K562 (cell line): ENCODE results near the gene RPN1. TPM values are rescaled to one million over a fixed set of nuclear protein-coding genes. Genes with fewer than 3 reads are reported as not detected.

Experiments
- ATAC-seq: fragments of 200-7000 bp; cut with Tn5 transposase; 3 replicates; pipeline ENCODE4 v1.9.1; 2020; ENCODE audit warnings: moderate library complexity
- BruUV-seq: library from RNA; stranded (reverse); fragments of 400-500 nt; replicated peaks from 2 replicates; lab custom pipeline; 2021; lab: Mats Ljungman, UMichigan
- CTCF ChIA-PET: fragments of 300-600 bp; formaldehyde crosslinking; extraction: SDS; loops from one replicate; lab custom pipeline; 2021; ENCODE audit warnings: low intra/inter-chr PET ratio; lab: Yijun Ruan, JAX
- POLR2A ChIA-PET: fragments of 300-600, 350-650 bp; sonication (Branson Sonifier 250); formaldehyde crosslinking; extraction: SDS; loops from one replicate; lab custom pipeline; 2021; ENCODE audit warnings: antibody characterized with exemption, inconsistent platforms; lab: Yijun Ruan, JAX
- DNase-seq, 4 experiments: peaks; one replicate each; pipeline versions ENCODE4 v3.0.0 to v3.0.0-alpha.2; 2011 to 2018; ENCODE audit warnings: low spot score in 3 of 4, mixed read lengths in 3 of 4; ENCODE audit errors: extremely low read depth in 1 of 4
- FAIRE-seq: peaks from 2 replicates; lab custom pipeline; 2011; peaks lifted over from hg19 to GRCh38; lab: Jason Lieb, UNC
- H2AFZ ChIP-seq: 2 replicates; pipeline ENCODE4 v1.6.0; 2011; ENCODE audit warnings: low read depth, low read length, control low read depth, inconsistent platforms
- H3K27ac ChIP-seq: fragments of 200-600 bp; 3 replicates; pipeline ENCODE4 v1.8.0; 2011; ENCODE audit warnings: low read depth, mild to moderate bottlenecking, control low read depth, inconsistent platforms, low read length, moderate library complexity, mixed read lengths; ENCODE audit errors: extremely low read depth
- H3K27me3 ChIP-seq, 2 experiments: fragments of 300-600 bp in 1 of 2; 2 replicates in 1 of 2; 3 replicates in 1 of 2; pipeline versions ENCODE4 v1.6.0 to v1.8.0; 2011; ENCODE audit warnings: inconsistent platforms in 2 of 2, low read length in 2 of 2, mild to moderate bottlenecking in 1 of 2, mixed read lengths in 1 of 2, moderate library complexity in 1 of 2; ENCODE audit not compliant: control insufficient read depth in 2 of 2, insufficient read depth in 2 of 2
- H3K36me3 ChIP-seq: fragments of 300-600 bp; 3 replicates; pipeline ENCODE4 v1.8.0; 2011; ENCODE audit warnings: mild to moderate bottlenecking, low read length, inconsistent platforms; ENCODE audit not compliant: control insufficient read depth, insufficient read depth
- H3K4me1 ChIP-seq, 2 experiments: fragments of 200-600 bp in 1 of 2; replicated peaks in 1 of 2; 2 replicates in 1 of 2; 3 replicates in 1 of 2; pipeline versions ENCODE4 v1.5.1 to v1.8.0; 2011; ENCODE audit warnings: inconsistent platforms in 2 of 2, low read length in 2 of 2, mild to moderate bottlenecking in 1 of 2, mixed read lengths in 1 of 2, moderate library complexity in 1 of 2; ENCODE audit not compliant: control insufficient read depth in 2 of 2, insufficient read depth in 2 of 2
- H3K4me2 ChIP-seq: 2 replicates; pipeline ENCODE4 v1.6.1; 2011; ENCODE audit warnings: low read length, control low read depth, inconsistent platforms, mixed read lengths; ENCODE audit not compliant: insufficient read depth
- H3K4me3 ChIP-seq: fragments of 200-600 bp; sonication (generic), shearing (Covaris generic); 2 replicates; pipeline ENCODE4 v1.5.1; 2016; ENCODE audit warnings: control low read depth, inconsistent platforms
- H3K79me2 ChIP-seq: fragments of 200-600 bp; 3 replicates; pipeline ENCODE4 v1.8.0; 2011; ENCODE audit warnings: low read length, inconsistent platforms; ENCODE audit not compliant: control insufficient read depth, insufficient read depth
- H3K9ac ChIP-seq, 2 experiments: 2 replicates each; pipeline versions ENCODE4 v1.6.0 to v1.6.1; 2011; ENCODE audit warnings: low read depth in 2 of 2, low read length in 2 of 2, control low read depth in 1 of 2, inconsistent platforms in 1 of 2, mild to moderate bottlenecking in 1 of 2, mixed read lengths in 1 of 2; ENCODE audit not compliant: insufficient read depth in 1 of 2
- H3K9me1 ChIP-seq: one replicate; pipeline ENCODE4 v1.6.0; 2011; ENCODE audit warnings: inconsistent platforms, mild to moderate bottlenecking, low read length, moderate library complexity; ENCODE audit not compliant: control insufficient read depth, insufficient read depth
- H3K9me3 ChIP-seq: replicated peaks from 2 replicates; pipeline ENCODE4 v1.5.1; 2011; ENCODE audit warnings: low read depth, low read length, inconsistent platforms; ENCODE audit not compliant: control insufficient read depth, insufficient read depth
- H4K20me1 ChIP-seq: replicated peaks from 2 replicates; pipeline ENCODE4 v1.6.1; 2011; ENCODE audit warnings: low read length, inconsistent platforms, mixed read lengths; ENCODE audit not compliant: control insufficient read depth, insufficient read depth
- BMI1 ChIP-seq: fragments of 150-350 bp; IDR thresholded peaks from 2 replicates; pipeline ENCODE4 v1.6.1; 2014; ENCODE audit warnings: low read length
- CHD2 ChIP-seq: IDR thresholded peaks from 2 replicates; pipeline ENCODE4 v1.6.1; 2011; ENCODE audit warnings: low read depth, low read length
- ELK1 ChIP-seq: sonication (generic); formaldehyde crosslinking; IDR thresholded peaks from 2 replicates; pipeline ENCODE4 v1.8.1; 2022; ENCODE audit warnings: missing genetic modification reagents
- LEF1 ChIP-seq: fragments of 450-650 bp; IDR thresholded peaks from 2 replicates; pipeline ENCODE4 v1.6.1; 2016; ENCODE audit warnings: mild to moderate bottlenecking
- MECOM ChIP-seq: fragments of 250-450 bp; sonication (Bioruptor Pico); IDR thresholded peaks from 2 replicates; pipeline ENCODE4 v1.8.0; 2022; ENCODE audit warnings: inconsistent platforms
- MTF1 ChIP-seq: fragments of 250-450 bp; sonication (Bioruptor Pico); IDR thresholded peaks from 2 replicates; pipeline ENCODE4 v1.9.0; 2021; ENCODE audit warnings: moderate library complexity, mild to moderate bottlenecking, inconsistent platforms, borderline replicate concordance
- PKNOX1 ChIP-seq: fragments of 450-650 bp; IDR thresholded peaks from 2 replicates; pipeline ENCODE4 v1.6.1; 2016
- SETDB1 ChIP-seq: IDR thresholded peaks from one replicate; pipeline ENCODE4 v1.6.1; 2012; ENCODE audit warnings: low read length, control low read depth, inconsistent platforms
- TAF7 ChIP-seq: fragments of 450-650 bp; IDR thresholded peaks from 2 replicates; pipeline ENCODE4 v1.6.1; 2016; ENCODE audit warnings: missing genetic modification characterization, missing compliant biosample characterization
- ZNF41 ChIP-seq: fragments of 250-450 bp; sonication (Bioruptor Pico); conservative IDR thresholded peaks from 2 replicates; pipeline ENCODE4 v1.4.0; 2020; ENCODE audit warnings: mild to moderate bottlenecking
- WGBS: fragments of 100-300 bp; shearing (Covaris generic); methylation state at CpG from one replicate; pipeline ENCODE4 v1.1.6; 2016; ENCODE audit warnings: low coverage, mixed read lengths; ENCODE audit not compliant: insufficient coverage; ENCODE audit errors: missing lambda C conversion rate; 5-methylcytosine and 5-hydroxymethylcytosine counted together
- in situ Hi-C: fragments of 300-500 bp; cut with MboI; formaldehyde crosslinking; loops from 4 replicates; pipeline ENCODE4 v1.15.0; 2018; ENCODE audit warnings: inconsistent platforms, mixed read lengths
- intact Hi-C: fragments of 100-400 bp; cut with micrococcal nuclease; formaldehyde crosslinking; loops from 2 replicates; pipeline ENCODE4 v1.14.2; 2022
- polyA plus RNA-seq, 8 experiments: library from polyadenylated mRNA; depleted of rRNA in 4 of 8; stranded (reverse) in 5 of 8; unstranded in 3 of 8; fragments of >200 nt; fragmentation: Nextera tagmentation in 2 of 8; fragmentation: Illumina TruSeq in 1 of 8; extraction: Ambion mirVana in 2 of 8; extraction: Trizol in 1 of 8; gene quantifications; 2 replicates each; pipeline versions ENCODE4 v1.2.1 to v1.2.3, GENCODE V29; 2011 to 2014; ENCODE audit warnings: inconsistent platforms in 1 of 8, missing spikeins in 1 of 8
- total RNA-seq, 7 experiments: library from RNA; depleted of rRNA in 6 of 7; stranded (reverse); fragments of >200 nt in 6 of 7; fragmentation: Illumina TruSeq in 2 of 7; extraction: Trizol in 2 of 7; gene quantifications; 2 replicates each; pipeline versions ENCODE4 v1.2.1 to v1.2.3, GENCODE V29; 2011 to 2021; ENCODE audit warnings: low replicate concordance in 1 of 7

RPN1 gene
- total and polyA plus RNA-seq, 9 of the 15 experiments (the other 6 are each of a cell fraction or from before 2014, with no cell fraction given) = 39.5 to 300 (median 148) TPM

- Histone ChIP-seq H3K27me3 (no peaks in the 10 kb centered on the region), H3K4me2 (no peak overlapping the region), H4K20me1 (no peaks in the 10 kb centered on the region; the same call in 1 of the 2 replicates), H3K9ac (no peak overlapping the region), H2AFZ (no peak overlapping the region), H3K4me1 (peaks cover 0 to 15% of the 10 kb centered on the region in 2 experiments; a peak in 2 of 5 replicates), H3K79me2 (no peaks in the 10 kb centered on the region; the same call in 2 of the 3 replicates), H3K9me3 (no peaks in the 10 kb centered on the region), H3K9me1 (no peaks in the 10 kb centered on the region), H3K27ac (no peak overlapping the region)
- CTCF ChIA-PET = no interaction called here
- ATAC-seq (no peak), FAIRE-seq (no peak), DNase-seq (no peak)
- WGBS = 86% methylated on average over 5 of the region's 6 CpGs
- in situ Hi-C loops = no loop called here
- POLR2A ChIA-PET = no interaction called here
- TF ChIP-seq SETDB1 (no peak), MECOM (CRISPR knock-in tag) (no peak), MTF1 (no peak), ELK1 (CRISPR knock-in tag) (no peak), PKNOX1 (no peak), LEF1 (no peak), TAF7 (tag) (no peak), ZNF41 (no peak), BMI1 (no peak), CHD2 (no peak)
- TF ChIP-seq, all 486 proteins: peak for 0
- H3K36me3 ChIP-seq = peaks cover 95% of the 10 kb centered on the region; the same call in 2 of the 3 replicates
- intact Hi-C loops = no loop called here
- BruUV-seq = no TSS peak
- H3K4me3 ChIP-seq = no peak overlapping the region
These were observed 29.4 kb downstream of the RPN1 start for GRCh38 chr3:128621234-128621633.
